ENCODE data around the gene SCAF4.
"Not testable (repeated sequence)": the region's sequence is repeated elsewhere in the genome, so short reads cannot be mapped to it uniquely, and the experiment has no call there.

The SCAF4 gene, protein sequence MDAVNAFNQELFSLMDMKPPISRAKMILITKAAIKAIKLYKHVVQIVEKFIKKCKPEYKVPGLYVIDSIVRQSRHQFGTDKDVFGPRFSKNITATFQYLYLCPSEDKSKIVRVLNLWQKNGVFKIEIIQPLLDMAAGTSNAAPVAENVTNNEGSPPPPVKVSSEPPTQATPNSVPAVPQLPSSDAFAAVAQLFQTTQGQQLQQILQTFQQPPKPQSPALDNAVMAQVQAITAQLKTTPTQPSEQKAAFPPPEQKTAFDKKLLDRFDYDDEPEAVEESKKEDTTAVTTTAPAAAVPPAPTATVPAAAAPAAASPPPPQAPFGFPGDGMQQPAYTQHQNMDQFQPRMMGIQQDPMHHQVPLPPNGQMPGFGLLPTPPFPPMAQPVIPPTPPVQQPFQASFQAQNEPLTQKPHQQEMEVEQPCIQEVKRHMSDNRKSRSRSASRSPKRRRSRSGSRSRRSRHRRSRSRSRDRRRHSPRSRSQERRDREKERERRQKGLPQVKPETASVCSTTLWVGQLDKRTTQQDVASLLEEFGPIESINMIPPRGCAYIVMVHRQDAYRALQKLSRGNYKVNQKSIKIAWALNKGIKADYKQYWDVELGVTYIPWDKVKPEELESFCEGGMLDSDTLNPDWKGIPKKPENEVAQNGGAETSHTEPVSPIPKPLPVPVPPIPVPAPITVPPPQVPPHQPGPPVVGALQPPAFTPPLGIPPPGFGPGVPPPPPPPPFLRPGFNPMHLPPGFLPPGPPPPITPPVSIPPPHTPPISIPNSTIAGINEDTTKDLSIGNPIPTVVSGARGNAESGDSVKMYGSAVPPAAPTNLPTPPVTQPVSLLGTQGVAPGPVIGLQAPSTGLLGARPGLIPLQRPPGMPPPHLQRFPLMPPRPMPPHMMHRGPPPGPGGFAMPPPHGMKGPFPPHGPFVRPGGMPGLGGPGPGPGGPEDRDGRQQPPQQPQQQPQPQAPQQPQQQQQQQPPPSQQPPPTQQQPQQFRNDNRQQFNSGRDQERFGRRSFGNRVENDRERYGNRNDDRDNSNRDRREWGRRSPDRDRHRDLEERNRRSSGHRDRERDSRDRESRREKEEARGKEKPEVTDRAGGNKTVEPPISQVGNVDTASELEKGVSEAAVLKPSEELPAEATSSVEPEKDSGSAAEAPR

DNA sequence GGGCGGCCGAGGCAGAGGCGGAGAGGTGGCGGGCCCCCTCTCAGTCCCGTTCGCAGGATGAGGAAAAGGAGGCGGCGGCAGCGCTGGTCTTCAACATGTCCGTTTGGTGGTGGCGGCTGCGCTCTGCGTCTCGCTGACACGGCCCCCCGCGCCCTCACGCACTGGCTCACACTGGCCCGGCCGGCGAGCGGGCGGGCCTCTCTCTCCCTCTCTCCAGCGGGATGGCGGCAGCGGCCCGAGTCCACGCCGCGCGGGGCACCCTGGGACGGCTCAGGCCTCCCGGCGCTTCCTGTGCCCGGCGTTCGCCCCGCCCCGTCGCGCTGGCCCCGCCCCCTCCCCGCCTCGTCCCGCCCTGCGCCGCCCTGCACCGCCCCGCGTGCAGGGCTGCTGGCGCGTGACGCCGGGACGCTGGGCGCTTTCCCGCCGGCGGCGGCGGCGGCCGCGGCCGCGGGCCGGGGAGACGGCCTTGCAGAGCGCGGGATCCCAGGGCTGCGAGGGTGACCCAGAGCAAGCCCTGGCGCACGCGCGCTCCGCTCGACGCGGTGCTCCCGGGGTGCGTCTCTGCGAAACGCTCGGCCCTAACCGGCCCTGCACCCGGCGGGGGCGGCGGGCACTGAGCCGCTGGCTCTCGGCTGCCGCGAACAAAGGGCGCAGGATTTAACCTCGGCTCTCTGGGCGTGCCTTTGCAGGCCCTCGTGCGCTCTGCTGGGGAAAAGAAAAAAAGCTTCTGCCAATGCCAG, at the start of gene SCAF4:
TSS of gene SCAF4 (minus strand) at position 262 of the 740 bp plus-strand sequence. CDS start 426 bp downstream, outside the sequence.
- in situ Hi-C loops (cut with MboI; ENCODE audit: low sequenced_read_pairs), result no loop called here

DNA sequence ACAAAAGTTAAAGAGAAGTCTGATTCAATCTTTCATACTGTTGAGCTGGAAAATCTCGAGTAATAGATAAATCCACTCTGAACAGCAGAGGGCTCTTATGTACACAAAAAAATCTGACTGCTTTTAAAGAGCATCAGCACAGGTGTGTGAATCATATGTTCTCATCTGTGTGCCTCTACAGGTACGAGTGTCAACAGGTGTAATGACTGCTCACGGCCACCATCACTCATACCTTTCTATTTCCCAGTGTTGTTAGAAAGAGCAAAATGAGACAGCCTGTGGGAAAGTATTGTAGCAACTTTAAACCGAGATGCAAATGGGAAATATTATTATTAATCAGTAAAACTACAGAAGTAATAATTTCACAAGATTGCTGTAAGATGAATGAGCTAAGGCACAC, 49.0 kb upstream of the SCAF4 start:
- in situ Hi-C loops (cut with MboI; ENCODE audit: low sequenced_read_pairs), result no loop called here

DNA sequence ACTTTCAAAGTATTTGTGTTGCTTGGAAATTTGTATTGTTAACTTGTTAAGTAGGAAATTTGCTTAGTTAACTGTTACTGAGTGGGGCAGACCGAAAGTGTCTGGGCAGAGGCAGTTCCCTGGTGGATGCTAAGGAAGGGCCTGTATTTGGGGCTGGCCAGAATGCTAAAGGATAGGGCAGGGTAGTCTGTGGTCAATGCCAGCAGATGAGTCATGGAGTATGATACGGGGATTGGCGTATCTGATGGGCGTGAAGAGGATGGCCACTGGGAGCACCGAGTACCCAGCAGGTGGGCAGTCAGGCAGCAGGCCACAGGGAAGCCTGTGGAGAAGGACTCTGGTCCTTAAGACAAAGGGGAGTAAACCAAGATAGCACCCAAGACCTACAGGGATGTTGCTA, 46.6 kb upstream of the SCAF4 start:
- in situ Hi-C loops (cut with MboI; ENCODE audit: low sequenced_read_pairs), result no loop called here

GRCh38 chr21:31777857-31778256, 45.9 kb upstream of the SCAF4 start:
- in situ Hi-C loops (cut with MboI; ENCODE audit: low sequenced_read_pairs), result no loop called here

- in situ Hi-C loops (cut with MboI; ENCODE audit: low sequenced_read_pairs), result no loop called here
These were observed 42.1 kb upstream of the SCAF4 start for GRCh38 chr21:31774031-31774430.

- in situ Hi-C loops (cut with MboI; ENCODE audit: low sequenced_read_pairs), result no loop called here
These were observed 41.0 kb upstream of the SCAF4 start for GRCh38 chr21:31772674-31773555.

- in situ Hi-C loops (cut with MboI; ENCODE audit: low sequenced_read_pairs), result no loop called here
These were observed 39.8 kb upstream of the SCAF4 start for GRCh38 chr21:31771685-31772084.

DNA sequence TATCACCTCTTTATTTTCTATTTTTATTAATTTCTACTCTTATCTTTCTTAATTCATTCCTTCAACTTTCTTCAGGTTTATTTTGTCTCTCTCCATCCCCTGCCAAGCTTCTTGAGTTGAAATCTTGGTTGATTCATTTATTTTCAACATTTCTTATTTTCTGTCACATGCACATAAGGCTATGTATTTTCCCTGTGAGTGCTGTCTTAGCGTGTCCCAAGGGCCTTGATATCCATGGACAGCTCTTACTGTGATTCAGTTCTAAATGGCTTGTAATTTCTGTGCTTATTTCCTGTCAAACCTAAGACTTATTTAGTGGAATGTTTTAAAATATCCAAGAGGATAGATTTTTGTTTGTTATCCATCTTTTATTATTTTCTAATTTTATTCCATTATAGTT, 36.8 kb upstream of the SCAF4 start:
- in situ Hi-C loops (cut with MboI; ENCODE audit: low sequenced_read_pairs), result no loop called here

GRCh38 chr21:31766899-31767298, 35.0 kb upstream of the SCAF4 start:
- in situ Hi-C loops (cut with MboI; ENCODE audit: low sequenced_read_pairs), result no loop called here

DNA sequence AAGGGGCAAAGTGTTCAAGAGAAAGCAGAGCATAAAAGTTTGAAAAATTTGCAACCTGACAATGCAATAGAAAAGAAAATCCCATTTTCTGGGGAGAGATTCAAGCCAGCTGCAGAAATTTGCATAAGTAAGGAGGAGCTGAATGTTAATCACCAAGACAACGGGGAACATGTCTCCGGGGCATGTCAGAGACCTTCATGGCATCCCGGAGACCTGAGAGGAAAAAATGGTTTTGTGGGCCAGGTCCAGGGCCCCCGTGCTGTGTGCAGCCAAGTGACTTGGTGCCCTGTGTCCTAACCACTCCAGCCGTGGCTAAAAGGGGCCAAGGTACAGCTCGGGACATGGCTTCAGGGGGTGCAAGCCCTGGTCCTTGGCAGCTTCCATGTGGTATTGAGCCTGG, 33.9 kb upstream of the SCAF4 start:
- in situ Hi-C loops (cut with MboI; ENCODE audit: low sequenced_read_pairs), result not testable (repeated sequence)

DNA sequence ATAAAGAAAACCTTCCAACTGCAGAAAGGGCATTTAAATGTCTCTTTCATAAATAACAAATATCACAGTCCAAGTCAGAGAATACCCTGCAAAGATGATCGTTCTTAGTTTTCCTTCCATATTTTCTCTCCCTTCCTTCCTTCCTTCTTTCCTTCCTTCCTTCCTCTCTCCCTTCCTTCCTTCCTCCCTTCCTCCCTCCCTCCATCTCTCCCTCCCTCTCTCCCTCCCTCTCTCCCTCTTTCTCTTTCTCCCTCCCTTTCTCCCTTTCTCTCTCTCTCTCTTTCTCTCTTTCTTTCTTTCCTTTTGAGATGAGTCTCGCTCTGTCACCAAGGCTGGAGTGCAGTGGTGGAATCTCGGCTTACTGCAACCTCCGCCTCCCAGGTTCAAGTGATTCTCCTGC, 29.0 kb upstream of the SCAF4 start:
- in situ Hi-C loops (cut with MboI; ENCODE audit: low sequenced_read_pairs), result no loop called here

GRCh38 chr21:31756787-31757186, 24.9 kb upstream of the SCAF4 start:
- in situ Hi-C loops (cut with MboI; ENCODE audit: low sequenced_read_pairs), result no loop called here

DNA sequence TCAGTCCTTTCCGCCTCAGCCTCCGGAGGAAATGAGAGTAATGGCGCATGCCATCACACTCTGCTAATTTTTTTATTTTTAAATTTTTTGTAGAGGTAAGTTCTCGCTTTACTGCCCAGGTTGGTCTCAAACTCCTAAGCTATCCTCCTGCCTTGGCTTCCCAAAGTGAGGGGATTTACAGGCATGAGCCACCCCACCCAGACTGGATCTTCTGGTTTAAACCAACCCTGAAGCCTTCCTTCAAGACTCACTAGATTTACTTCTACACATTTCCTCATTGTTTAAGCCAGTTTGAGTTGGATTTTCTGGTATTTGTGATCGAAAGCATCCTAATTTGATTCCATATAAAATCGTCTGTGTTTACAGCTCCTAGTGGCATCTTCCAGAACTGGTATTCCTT, 23.1 kb upstream of the SCAF4 start:
- in situ Hi-C loops (cut with MboI; ENCODE audit: low sequenced_read_pairs), result no loop called here

- in situ Hi-C loops (cut with MboI; ENCODE audit: low sequenced_read_pairs), result no loop called here
These were observed 22.7 kb upstream of the SCAF4 start for GRCh38 chr21:31754708-31754960.

DNA sequence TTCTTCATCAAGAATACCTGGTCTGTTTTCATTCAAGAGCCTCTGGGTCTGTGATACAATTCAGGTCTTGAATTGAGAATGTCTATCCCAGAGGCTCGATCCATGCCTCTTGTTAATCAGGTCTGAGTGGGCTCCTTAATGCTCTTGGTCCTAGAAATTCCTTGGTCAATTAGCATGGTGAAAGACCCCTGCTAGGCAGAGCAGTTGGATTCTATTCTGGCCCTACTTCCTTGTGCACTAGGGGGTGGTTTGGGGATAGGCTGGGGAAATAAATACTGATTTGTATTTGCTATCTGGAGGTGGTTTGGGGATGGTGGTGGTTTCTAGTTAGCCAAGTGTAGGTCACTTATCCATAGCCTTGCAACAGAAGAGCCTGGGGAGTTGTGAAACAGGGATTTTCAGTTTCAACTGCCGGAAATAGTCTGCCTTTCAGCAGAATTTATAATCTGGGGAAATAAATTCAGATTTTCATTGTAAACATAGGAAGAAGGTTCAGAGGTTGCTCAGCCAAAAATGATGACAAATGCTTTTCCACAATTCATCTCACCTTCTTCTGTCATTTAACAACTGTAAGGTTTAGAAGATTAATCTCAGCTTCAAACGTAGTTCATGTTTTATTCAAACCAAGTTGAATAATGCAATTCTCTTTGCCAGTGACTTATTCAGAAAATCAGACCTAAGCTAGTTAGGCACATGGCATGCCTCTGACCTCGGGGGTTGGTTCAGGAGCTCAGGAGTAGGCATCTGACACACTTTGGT, 22.2 kb upstream of the SCAF4 start:
- in situ Hi-C loops (cut with MboI; ENCODE audit: low sequenced_read_pairs), result no loop called here

DNA sequence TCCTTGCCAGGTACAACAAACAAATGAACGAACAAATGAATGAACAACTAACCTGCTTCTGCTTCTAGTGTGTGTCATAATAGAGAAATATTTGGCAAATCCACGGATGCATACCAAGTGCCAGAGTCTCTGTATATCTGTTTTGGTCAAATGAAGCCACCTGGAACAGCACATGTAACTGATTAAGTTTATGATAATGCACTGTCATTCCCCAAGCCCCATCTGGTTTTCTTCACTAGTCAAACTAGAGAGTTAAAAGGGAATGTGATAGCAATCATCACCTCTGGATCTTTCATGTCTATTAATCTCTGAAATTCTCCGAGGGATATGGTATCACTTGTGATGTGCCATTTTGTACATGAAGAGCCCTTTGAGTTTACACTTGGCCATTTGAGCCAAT, 21.0 kb upstream of the SCAF4 start:
- in situ Hi-C loops (cut with MboI; ENCODE audit: low sequenced_read_pairs), result no loop called here

DNA sequence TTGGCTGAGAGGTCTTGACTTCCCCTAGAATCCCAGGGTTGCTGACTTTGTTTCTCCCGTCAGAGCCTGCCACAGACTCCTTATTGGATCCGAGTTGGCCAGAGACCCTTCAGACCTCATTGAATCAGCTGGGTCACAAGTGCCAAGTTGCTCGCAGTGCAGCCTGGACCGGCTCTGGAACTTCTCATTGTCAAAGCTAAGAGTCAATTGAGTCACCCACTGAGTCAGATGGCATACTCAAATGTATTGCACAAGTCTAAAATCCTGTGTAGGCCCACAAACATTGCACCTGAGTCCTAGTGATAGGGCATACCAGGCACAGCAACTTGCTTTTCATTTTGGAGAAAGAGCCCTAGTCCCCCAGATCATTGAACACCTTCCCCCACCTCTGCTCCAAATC, 20.4 kb upstream of the SCAF4 start:
- in situ Hi-C loops (cut with MboI; ENCODE audit: low sequenced_read_pairs), result no loop called here

DNA sequence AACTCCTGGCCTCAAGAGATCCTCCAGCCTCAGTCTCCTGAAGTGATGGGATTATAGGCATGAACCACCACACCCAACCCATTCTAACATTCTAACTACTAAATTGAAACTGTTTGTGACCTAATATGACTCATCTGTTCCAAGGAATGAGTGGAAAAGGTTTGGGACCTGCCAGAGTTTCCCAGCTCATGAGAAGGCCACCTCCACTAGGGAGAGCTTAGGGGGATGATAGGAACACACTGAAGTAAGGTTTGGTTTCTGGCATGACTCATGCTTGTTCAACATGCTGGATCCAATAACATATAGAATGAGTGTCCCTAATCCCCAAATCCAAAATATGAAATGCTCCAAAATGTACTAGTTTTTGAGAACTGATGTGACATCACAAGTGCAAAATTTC, 18.9 kb upstream of the SCAF4 start:
- in situ Hi-C loops (cut with MboI; ENCODE audit: low sequenced_read_pairs), result no loop called here

GRCh38 chr21:31744182-31744800, 12.4 kb upstream of the SCAF4 start:
- in situ Hi-C loops (cut with MboI; ENCODE audit: low sequenced_read_pairs), result no loop called here

Data from hTERT RPE-1 (cell line).